Medulla oblongata (tissue), 1 donor: ENCODE data around the gene PANK4.
"Not testable (repeated sequence)": the region's sequence is repeated elsewhere in the genome, so short reads cannot be mapped to it uniquely, and the experiment has no call there.

Source experiments
- DNase-seq: peaks from one replicate; pipeline ENCODE4 v3.0.0-alpha.2; 2015; ENCODE audit errors: extremely low spot score

The PANK4 gene

GRCh38 chr1:2460996-2461751 is 65.2 kb downstream of the PANK4 start:
- DNase-seq: no peak

- DNase-seq: no peak
Observed at GRCh38 chr1:2460203-2460602, 66.2 kb downstream of the PANK4 start.

- DNase-seq: peak; percentile 89
Observed at GRCh38 chr1:2459757-2460156, 66.6 kb downstream of the PANK4 start.

GRCh38 chr1:2459102-2459753 is 67.2 kb downstream of the PANK4 start:
- not testable (repeated sequence) for DNase-seq

GRCh38 chr1:2458687-2459086 is 67.7 kb downstream of the PANK4 start:
- DNase-seq: no peak
